IMR-90 (cell line): ENCODE data around the gene RBMS3. TPM values are rescaled to one million over a fixed set of nuclear protein-coding genes. Genes with fewer than 3 reads are reported as not detected.

Source experiments
- ATAC-seq: fragments of 200-7000 bp; cut with Tn5 transposase; 2 replicates; pipeline ENCODE4 v1.9.1; 2020; ENCODE audit warnings: low read depth, mild to moderate bottlenecking, moderate library complexity
- BruUV-seq: library from RNA; stranded (reverse); fragments of 400-500 nt; replicated peaks from 2 replicates; lab custom pipeline; 2021; lab: Mats Ljungman, UMichigan
- CTCF ChIA-PET: fragments of 300-600 bp; formaldehyde crosslinking; extraction: SDS; loops from one replicate; lab custom pipeline; 2021; ENCODE audit warnings: antibody characterized with exemption; lab: Yijun Ruan, JAX
- POLR2A ChIA-PET: fragments of 300-600 bp; sonication (Branson Sonifier 250); formaldehyde crosslinking; loops from one replicate; lab custom pipeline; 2022; ENCODE audit warnings: antibody characterized with exemption; ENCODE audit not compliant: unreplicated experiment; lab: Charles Lee
- DNase-seq: peaks from one replicate; pipeline ENCODE4 v3.0.0; 2013
- H2AFZ ChIP-seq: replicated peaks from 2 replicates; pipeline ENCODE3; 2013; ENCODE audit warnings: low read length, mild to moderate bottlenecking; ENCODE audit not compliant: poor library complexity
- H2AK5ac ChIP-seq: 2 replicates; pipeline ENCODE4 v1.6.1; 2013; ENCODE audit warnings: low read depth, low read length, inconsistent platforms
- H2AK9ac ChIP-seq: replicated peaks from 2 replicates; pipeline ENCODE3; 2013; ENCODE audit warnings: mild to moderate bottlenecking, low read depth, low read length, moderate library complexity; ENCODE audit not compliant: poor library complexity
- H2BK120ac ChIP-seq: 2 replicates; pipeline ENCODE4 v1.6.1; 2013; ENCODE audit warnings: low read depth, low read length, inconsistent platforms
- H2BK15ac ChIP-seq: 3 replicates; pipeline ENCODE4 v1.6.1; 2013; ENCODE audit warnings: low read depth, low read length, inconsistent platforms
- H2BK20ac ChIP-seq: 2 replicates; pipeline ENCODE4 v1.6.1; 2013; ENCODE audit warnings: low read depth, mild to moderate bottlenecking, inconsistent platforms, low read length, moderate library complexity
- H2BK5ac ChIP-seq: 2 replicates; pipeline ENCODE4 v1.6.1; 2013; ENCODE audit warnings: mild to moderate bottlenecking, low read depth, low read length, inconsistent platforms; ENCODE audit not compliant: poor library complexity, severe bottlenecking
- H3K14ac ChIP-seq: replicated peaks from 2 replicates; pipeline ENCODE4 v1.6.1; 2013; ENCODE audit warnings: low read depth, low read length, inconsistent platforms
- H3K18ac ChIP-seq: 2 replicates; pipeline ENCODE4 v1.6.1; 2013; ENCODE audit warnings: low read depth, low read length, control low read depth
- H3K23ac ChIP-seq: 2 replicates; pipeline ENCODE4 v1.6.1; 2013; ENCODE audit warnings: low read depth, low read length, inconsistent platforms
- H3K27ac ChIP-seq: 2 replicates; pipeline ENCODE4 v1.5.1; 2013; ENCODE audit warnings: mild to moderate bottlenecking, control low read depth, low read length; ENCODE audit not compliant: insufficient read depth
- H3K27me3 ChIP-seq: 2 replicates; pipeline ENCODE4 v1.6.1; 2013; ENCODE audit warnings: low read length; ENCODE audit not compliant: control insufficient read depth, insufficient read depth
- H3K36me3 ChIP-seq: 2 replicates; pipeline ENCODE4 v1.6.1; 2013; ENCODE audit warnings: low read length, mixed read lengths; ENCODE audit not compliant: control insufficient read depth, insufficient read depth
- H3K4ac ChIP-seq: 2 replicates; pipeline ENCODE4 v1.6.1; 2013; ENCODE audit warnings: low read depth, low read length, inconsistent platforms
- H3K4me1 ChIP-seq: 2 replicates; pipeline ENCODE4 v1.6.1; 2013; ENCODE audit warnings: low read length, mixed read lengths; ENCODE audit not compliant: control insufficient read depth, insufficient read depth
- H3K4me2 ChIP-seq: 2 replicates; pipeline ENCODE4 v1.6.1; 2013; ENCODE audit warnings: low read depth, mild to moderate bottlenecking, control low read depth, low read length, moderate library complexity
- H3K4me3 ChIP-seq: 2 replicates; pipeline ENCODE4 v1.5.1; 2013; ENCODE audit warnings: low read depth, mild to moderate bottlenecking, control low read depth, low read length, moderate library complexity; ENCODE audit not compliant: insufficient read depth
- H3K56ac ChIP-seq: 2 replicates; pipeline ENCODE4 v1.6.1; 2013; ENCODE audit warnings: low read length, inconsistent platforms; ENCODE audit not compliant: insufficient read depth; ENCODE audit errors: extremely low read depth
- H3K79me1 ChIP-seq, 2 experiments: 2 replicates each; pipeline ENCODE4 v1.6.1; 2013; ENCODE audit warnings: low read length in 2 of 2, inconsistent platforms in 1 of 2, low read depth in 1 of 2
- H3K9ac ChIP-seq: 2 replicates; pipeline ENCODE4 v1.6.1; 2013; ENCODE audit warnings: low read depth, low read length, control low read depth
- H3K9me1 ChIP-seq: 2 replicates; pipeline ENCODE4 v1.6.1; 2013; ENCODE audit warnings: low read length, inconsistent platforms; ENCODE audit not compliant: insufficient read depth
- H3K9me3 ChIP-seq: 2 replicates; pipeline ENCODE4 v1.6.1; 2013; ENCODE audit warnings: low read length; ENCODE audit not compliant: control insufficient read depth, insufficient read depth
- H4K20me1 ChIP-seq: 2 replicates; pipeline ENCODE4 v1.6.1; 2013; ENCODE audit warnings: low read length, inconsistent platforms; ENCODE audit not compliant: insufficient read depth
- H4K5ac ChIP-seq: 2 replicates; pipeline ENCODE4 v1.6.1; 2013; ENCODE audit warnings: mild to moderate bottlenecking, low read depth, low read length, control low read depth
- H4K8ac ChIP-seq, 2 experiments: 2 replicates each; pipeline ENCODE4 v1.6.1; 2013; ENCODE audit warnings: low read depth in 2 of 2, low read length in 2 of 2, control low read depth in 1 of 2, inconsistent platforms in 1 of 2
- H4K91ac ChIP-seq: 2 replicates; pipeline ENCODE4 v1.6.1; 2013; ENCODE audit warnings: low read depth, low read length, inconsistent platforms; ENCODE audit not compliant: insufficient read depth
- CEBPB ChIP-seq: IDR thresholded peaks from 2 replicates; pipeline ENCODE4 v1.6.1; 2012; ENCODE audit warnings: low read depth, low read length, improper control_type of control experiment
- ELK1 ChIP-seq: fragments of 150-350 bp; IDR thresholded peaks from 2 replicates; pipeline ENCODE4 v1.6.1; 2016; ENCODE audit warnings: low read depth, mild to moderate bottlenecking, low read length, moderate library complexity, borderline replicate concordance
- MAZ ChIP-seq: IDR thresholded peaks from 2 replicates; pipeline ENCODE4 v1.6.1; 2012; ENCODE audit warnings: low read depth, mild to moderate bottlenecking, low read length, improper control_type of control experiment, moderate library complexity, borderline replicate concordance
- RAD21 ChIP-seq: IDR thresholded peaks from 2 replicates; pipeline ENCODE4 v1.6.1; 2012; ENCODE audit warnings: low read length, improper control_type of control experiment
- SMC3 ChIP-seq: fragments of 150-350 bp; IDR thresholded peaks from 2 replicates; pipeline ENCODE4 v1.6.1; 2016; ENCODE audit warnings: low read depth, mild to moderate bottlenecking, antibody characterized with exemption, low read length, moderate library complexity
- WGBS, 2 experiments: methylation state at CpG; one replicate each; pipeline versions ENCODE4 v1.1.5 to v1.1.7; 2013; ENCODE audit warnings: missing lambda C conversion rate in 2 of 2; ENCODE audit not compliant: insufficient read length in 1 of 2; ENCODE audit errors: extremely low coverage in 2 of 2; 5-methylcytosine and 5-hydroxymethylcytosine counted together
- dilution Hi-C: fragments of 300-500 bp; cut with HindIII; formaldehyde crosslinking; loops from one replicate; pipeline ENCODE4 v1.14.3; 2018; ENCODE audit warnings: low sequenced_read_pairs; ENCODE audit not compliant: unreplicated experiment
- in situ Hi-C: fragments of 300-500 bp; cut with MboI; formaldehyde crosslinking; loops from 3 replicates; pipeline ENCODE4 v1.14.3; 2019; ENCODE audit warnings: low sequenced_read_pairs, inconsistent platforms, mixed read lengths
- intact Hi-C: fragments of 100-400 bp; cut with micrococcal nuclease; formaldehyde crosslinking; loops from 2 replicates; pipeline ENCODE4 v1.10.0; 2022
- polyA plus RNA-seq, 3 experiments: library from polyadenylated mRNA; depleted of rRNA; stranded (reverse); fragments of >200 nt; gene quantifications; 2 replicates each; pipeline ENCODE4 v1.2.3, GENCODE V29; 2012; ENCODE audit warnings: low replicate concordance in 1 of 3
- total RNA-seq: library from RNA; depleted of rRNA; stranded (reverse); fragments of >200 nt; gene quantifications from 2 replicates; pipeline ENCODE4 v1.2.3, GENCODE V29; 2012

The RBMS3 gene
- total and polyA plus RNA-seq, 2 of the 4 experiments (the other 2 are of a cell fraction) = 15.2 to 127 TPM

DNA sequence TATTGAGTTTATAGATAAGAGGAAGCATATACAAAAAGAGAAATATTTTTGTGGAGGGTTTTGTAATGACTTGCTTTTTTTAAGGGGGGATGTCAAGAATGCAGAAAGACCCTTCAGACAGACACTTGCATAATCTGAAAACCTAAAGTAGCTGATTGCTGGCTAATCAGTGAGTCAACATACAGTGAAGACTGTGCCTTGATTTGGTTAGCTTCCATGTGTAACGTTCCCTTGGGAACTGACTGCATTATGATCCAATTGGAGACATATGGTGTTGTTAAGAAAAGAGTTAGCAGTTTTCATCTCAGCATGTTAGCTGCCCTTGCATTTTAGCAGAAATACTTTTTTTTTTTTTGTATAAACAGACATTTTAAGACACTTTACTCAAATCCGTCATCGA is 483.2 kb downstream of the RBMS3 start:
- Histone ChIP-seq H4K8ac (0 out of 4 replicates have a peak overlapping the region, but pooled peaks of 1 of the 2 experiments have one; percentile 16), H3K9me1 (peaks cover 6% of the 10 kb centered on the region; the same call in 1 of the 2 replicates), H3K27me3 (no peaks in the 10 kb centered on the region), H3K4me1 (peaks cover 8% of the 10 kb centered on the region), H4K5ac (no peak overlapping the region; the same call in 1 of the 2 replicates), H3K9ac (no peak overlapping the region), H3K4me2 (no peak overlapping the region), H2AFZ (no peak overlapping the region), H2BK120ac (peak overlapping the region; percentile 25; the same call in 1 of the 2 replicates), H3K18ac (no peak overlapping the region; the same call in 1 of the 2 replicates), H3K27ac (no peak overlapping the region), H3K36me3 (no peaks in the 10 kb centered on the region), H2AK5ac (no peak overlapping the region), H3K4ac (no peak overlapping the region), H3K4me3 (no peak overlapping the region), H3K56ac (no peak overlapping the region), H3K23ac (no peak overlapping the region), H4K20me1 (no peaks in the 10 kb centered on the region), H3K79me1 (peaks cover 8 to 10% of the 10 kb centered on the region in 2 experiments; a peak in 2 of 4 replicates), H2BK20ac (0 out of 2 replicates have a peak overlapping the region, but pooled peaks have one; percentile 38), H2BK15ac (no peak overlapping the region), H3K14ac (0 out of 2 replicates have a peak overlapping the region, but pooled peaks have one; percentile 50), H3K9me3 (no peaks in the 10 kb centered on the region), H2AK9ac (no peak overlapping the region), H4K91ac (no peak overlapping the region), H2BK5ac (no peak overlapping the region)
- DNase-seq = peak; percentile 83
- in situ Hi-C loops = loop anchor here (10.0 kb wide), 2 partner anchors 479 to 849 kb away; partner anchors contain the start of gene RBMS3
- CTCF ChIA-PET = interaction anchor here (0.6 to 1.7 kb wide), 3 partner anchors 68 to 1496 kb away, joined by 4 to 5 read pairs (median 4); no protein-coding TSS in a partner anchor
- no CpG with 5 or more reads among the region's 3 CpGs for WGBS, 2 experiments
- POLR2A ChIA-PET = no interaction called here
- no TSS peak for BruUV-seq
- dilution Hi-C loops = no loop called here
- peak; percentile 64 for ATAC-seq
- TF ChIP-seq MAZ (no peak), RAD21 (no peak), SMC3 (no peak), ELK1 (no peak), CEBPB (peak; percentile 67)
- intact Hi-C loops = loop anchor here (1.0 to 10.0 kb wide), 3 partner anchors 484 to 909 kb away; no protein-coding TSS in a partner anchor
